ENCODE measurements around the gene ARL10. TPM values are rescaled to one million over a fixed set of nuclear protein-coding genes. Genes with fewer than 3 reads are reported as not detected.

The ARL10 gene
- total RNA-seq, 1 donor from 2014 or later = 14.3 TPM

- peaks cover 11% of the 10 kb centered on the region for H3K4me1 ChIP-seq (ENCODE audit: insufficient read depth, low read length)
- Mint-ChIP-seq H3K27me3 (ENCODE audit: low read depth, unreplicated experiment) (peaks cover 2% of the 10 kb centered on the region), H3K27ac (ENCODE audit: unreplicated experiment) (no peak overlapping the region), H3K4me1 (ENCODE audit: low read depth, unreplicated experiment) (peaks cover 11% of the 10 kb centered on the region), H3K36me3 (ENCODE audit: low read depth, unreplicated experiment) (peaks cover 8% of the 10 kb centered on the region), H3K4me3 (ENCODE audit: unreplicated experiment) (no peak overlapping the region), H3K9me3 (ENCODE audit: unreplicated experiment) (peaks cover 2% of the 10 kb centered on the region)
- no peak overlapping the region for H2AFZ ChIP-seq (ENCODE audit: low read depth, low read length)
- H3K9me3 ChIP-seq (ENCODE audit: insufficient read depth, low read depth, low read length) = no peaks in the 10 kb centered on the region
- no peak overlapping the region for H3K27ac ChIP-seq (ENCODE audit: low read depth, low read length)
- peaks cover 16% of the 10 kb centered on the region for H3K36me3 ChIP-seq (ENCODE audit: insufficient read depth, low read length)
- no peaks in the 10 kb centered on the region for H3K27me3 ChIP-seq (ENCODE audit: insufficient read depth, low read length)
- H4K20me1 ChIP-seq (ENCODE audit: insufficient read depth, low read length) = peaks cover 9% of the 10 kb centered on the region
- H3K4me2 ChIP-seq (ENCODE audit: low read length) = no peak overlapping the region
- FAIRE-seq (no peak), DNase-seq (ENCODE audit: low read depth) (no peak)
- no peak overlapping the region for H3K4me3 ChIP-seq (ENCODE audit: insufficient read depth, low read depth, low read length)
- H3K79me2 ChIP-seq (ENCODE audit: insufficient read depth, low read length) = peaks cover 9% of the 10 kb centered on the region
- TF ChIP-seq EZH2 (IDR thresholded peaks at IDR 0.05; ENCODE audit: insufficient read depth, low read length) = no peak
- no peak for TF ChIP-seq CTCF (IDR thresholded peaks at IDR 0.05; ENCODE audit: insufficient read depth, low read depth, low read length)
- no peak overlapping the region for H3K9ac ChIP-seq (ENCODE audit: low read length)
These were observed 4.8 kb downstream of the ARL10 start for GRCh38 chr5:176369934-176370711.

GRCh38 chr5:176371621-176372539, 6.6 kb downstream of the ARL10 start:
- Mint-ChIP-seq H3K27ac (ENCODE audit: unreplicated experiment) (no peak overlapping the region), H3K9me3 (ENCODE audit: unreplicated experiment) (peaks cover 2% of the 10 kb centered on the region), H3K4me3 (ENCODE audit: unreplicated experiment) (no peak overlapping the region), H3K36me3 (ENCODE audit: low read depth, unreplicated experiment) (peaks cover 8% of the 10 kb centered on the region), H3K27me3 (ENCODE audit: low read depth, unreplicated experiment) (peaks cover 2% of the 10 kb centered on the region), H3K4me1 (ENCODE audit: low read depth, unreplicated experiment) (peaks cover 8% of the 10 kb centered on the region)
- DNase-seq (ENCODE audit: low read depth) = no peak
- H3K9me3 ChIP-seq (ENCODE audit: insufficient read depth, low read depth, low read length) = no peaks in the 10 kb centered on the region
- no peaks in the 10 kb centered on the region for H3K27me3 ChIP-seq (ENCODE audit: insufficient read depth, low read length)
- no peak overlapping the region for H3K9ac ChIP-seq (ENCODE audit: low read length)
- no peak overlapping the region for H3K27ac ChIP-seq (ENCODE audit: low read depth, low read length)
- H2AFZ ChIP-seq (ENCODE audit: low read depth, low read length) = no peak overlapping the region
- H3K79me2 ChIP-seq (ENCODE audit: insufficient read depth, low read length) = no peaks in the 10 kb centered on the region
- H3K4me2 ChIP-seq (ENCODE audit: low read length) = no peak overlapping the region
- H4K20me1 ChIP-seq (ENCODE audit: insufficient read depth, low read length) = peaks cover 9% of the 10 kb centered on the region
- peaks cover 18% of the 10 kb centered on the region for H3K36me3 ChIP-seq (ENCODE audit: insufficient read depth, low read length)
- no peak overlapping the region for H3K4me3 ChIP-seq (ENCODE audit: insufficient read depth, low read depth, low read length)
- TF ChIP-seq EZH2 (IDR thresholded peaks at IDR 0.05; ENCODE audit: insufficient read depth, low read length) (no peak), CTCF (IDR thresholded peaks at IDR 0.05; ENCODE audit: insufficient read depth, low read depth, low read length) (no peak)
- H3K4me1 ChIP-seq (ENCODE audit: insufficient read depth, low read length) = no peaks in the 10 kb centered on the region
- FAIRE-seq = no peak

All from astrocyte (in vitro differentiated cells and primary cell).